ENCODE data around the gene KRTAP6-3. TPM values are rescaled to one million over a fixed set of nuclear protein-coding genes. Genes with fewer than 3 reads are reported as not detected.

The KRTAP6-3 gene
- total RNA-seq, 4 donors from 2014 or later, result not detected

DNA sequence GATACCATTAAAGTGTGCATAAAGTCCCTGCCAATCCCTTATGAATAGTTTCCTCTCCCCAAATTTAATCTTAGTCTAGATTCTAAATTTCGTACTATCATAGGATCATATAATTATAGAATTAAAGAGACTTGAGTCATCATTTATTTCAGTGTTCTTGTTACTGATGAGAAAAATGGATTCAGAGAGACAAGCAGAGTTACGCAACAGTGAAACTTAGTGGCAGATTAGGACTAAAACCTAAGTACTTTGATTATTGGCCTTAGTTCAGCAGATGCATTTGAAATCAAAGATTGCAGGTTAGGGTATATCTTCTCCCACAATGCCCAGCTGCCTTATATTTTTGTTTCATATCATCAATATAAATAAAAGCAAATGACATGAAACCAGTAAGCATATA, 30.3 kb upstream of the KRTAP6-3 start:
- no peak overlapping the region for H3K4me3 ChIP-seq
- DNase-seq (ENCODE audit: extremely low spot score), result no peak
- no peaks in the 10 kb centered on the region for H3K36me3 ChIP-seq
- TF ChIP-seq EP300 (IDR thresholded peaks at IDR 0.05), result no peak
- TF ChIP-seq POLR2AphosphoS5 (IDR thresholded peaks at IDR 0.05), result no peak
- TF ChIP-seq, protein P1, sequence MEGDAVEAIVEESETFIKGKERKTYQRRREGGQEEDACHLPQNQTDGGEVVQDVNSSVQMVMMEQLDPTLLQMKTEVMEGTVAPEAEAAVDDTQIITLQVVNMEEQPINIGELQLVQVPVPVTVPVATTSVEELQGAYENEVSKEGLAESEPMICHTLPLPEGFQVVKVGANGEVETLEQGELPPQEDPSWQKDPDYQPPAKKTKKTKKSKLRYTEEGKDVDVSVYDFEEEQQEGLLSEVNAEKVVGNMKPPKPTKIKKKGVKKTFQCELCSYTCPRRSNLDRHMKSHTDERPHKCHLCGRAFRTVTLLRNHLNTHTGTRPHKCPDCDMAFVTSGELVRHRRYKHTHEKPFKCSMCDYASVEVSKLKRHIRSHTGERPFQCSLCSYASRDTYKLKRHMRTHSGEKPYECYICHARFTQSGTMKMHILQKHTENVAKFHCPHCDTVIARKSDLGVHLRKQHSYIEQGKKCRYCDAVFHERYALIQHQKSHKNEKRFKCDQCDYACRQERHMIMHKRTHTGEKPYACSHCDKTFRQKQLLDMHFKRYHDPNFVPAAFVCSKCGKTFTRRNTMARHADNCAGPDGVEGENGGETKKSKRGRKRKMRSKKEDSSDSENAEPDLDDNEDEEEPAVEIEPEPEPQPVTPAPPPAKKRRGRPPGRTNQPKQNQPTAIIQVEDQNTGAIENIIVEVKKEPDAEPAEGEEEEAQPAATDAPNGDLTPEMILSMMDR (IDR thresholded peaks at IDR 0.05), result no peak
- no peak for TF ChIP-seq POLR2A (IDR thresholded peaks at IDR 0.05; ENCODE audit: low read depth)
- no peaks in the 10 kb centered on the region for H3K27me3 ChIP-seq
- WGBS, result 83% methylated on average over 2 of the region's 2 CpGs
- H3K9me3 ChIP-seq, result no peaks in the 10 kb centered on the region
- intact Hi-C loops (cut with DNase I), result no loop called here
- no peak overlapping the region for H3K27ac ChIP-seq (replicated peaks in 1 of 4)
- H3K4me1 ChIP-seq, result no peaks in the 10 kb centered on the region

DNA sequence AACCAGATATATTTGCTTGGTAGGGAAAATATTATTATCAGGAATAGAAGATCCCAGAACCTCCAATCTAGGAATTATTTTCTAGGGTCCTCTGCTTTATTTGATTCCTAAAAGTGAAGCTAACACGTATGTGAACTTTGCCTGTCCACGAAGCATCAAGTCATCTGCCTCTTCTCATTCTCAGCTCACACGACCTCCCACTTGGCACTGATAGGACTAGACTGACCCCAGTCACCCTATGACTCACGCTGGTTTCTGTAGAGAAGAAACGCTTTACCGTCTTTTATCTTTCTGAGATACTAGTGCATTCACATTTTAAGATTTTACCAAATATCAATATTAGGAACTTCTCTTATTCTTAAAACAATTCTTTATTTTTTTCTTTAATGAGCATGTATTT, 29.2 kb upstream of the KRTAP6-3 start:
- H3K9me3 ChIP-seq, result no peaks in the 10 kb centered on the region
- intact Hi-C loops (cut with DNase I), result no loop called here
- H3K27me3 ChIP-seq, result no peaks in the 10 kb centered on the region
- no peaks in the 10 kb centered on the region for H3K36me3 ChIP-seq
- H3K4me1 ChIP-seq, result no peaks in the 10 kb centered on the region
- TF ChIP-seq EP300 (IDR thresholded peaks at IDR 0.05) (no peak), POLR2A (IDR thresholded peaks at IDR 0.05; ENCODE audit: low read depth) (no peak), POLR2AphosphoS5 (IDR thresholded peaks at IDR 0.05) (no peak)
- TF ChIP-seq, protein P1 (IDR thresholded peaks at IDR 0.05), result no peak
- 69% methylated on average over 6 of the region's 6 CpGs for WGBS
- no peak for DNase-seq (ENCODE audit: extremely low spot score)
- no peak overlapping the region for H3K4me3 ChIP-seq
- H3K27ac ChIP-seq (replicated peaks in 1 of 4), result no peak overlapping the region

DNA sequence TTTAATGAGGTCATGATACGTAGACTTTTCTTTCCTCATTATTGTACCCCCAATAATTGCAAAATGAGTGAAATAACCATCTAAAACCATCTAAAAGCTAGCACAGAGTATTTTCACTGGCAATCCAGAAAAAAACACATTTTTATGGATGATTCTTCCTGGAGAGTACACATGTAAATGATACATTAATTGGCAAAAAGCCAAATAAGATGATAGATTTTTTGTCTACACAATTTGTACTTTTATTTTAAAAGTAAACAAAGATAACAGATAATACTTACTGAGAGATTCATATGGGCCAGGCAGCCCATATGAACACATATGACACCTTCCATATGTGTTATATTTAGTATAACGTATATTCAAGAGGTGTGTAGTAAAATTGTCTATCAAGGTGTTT, 28.6 kb upstream of the KRTAP6-3 start:
- Histone ChIP-seq H3K4me3 (no peak overlapping the region), H3K9me3 (no peaks in the 10 kb centered on the region), H3K4me1 (no peaks in the 10 kb centered on the region), H3K27ac (replicated peaks in 1 of 4) (no peak overlapping the region), H3K36me3 (no peaks in the 10 kb centered on the region), H3K27me3 (no peaks in the 10 kb centered on the region)
- 79% methylated on average over 2 of the region's 2 CpGs for WGBS
- TF ChIP-seq POLR2AphosphoS5 (IDR thresholded peaks at IDR 0.05), result no peak
- TF ChIP-seq, protein P1 (IDR thresholded peaks at IDR 0.05), result no peak
- no peak for TF ChIP-seq EP300 (IDR thresholded peaks at IDR 0.05)
- no peak for TF ChIP-seq POLR2A (IDR thresholded peaks at IDR 0.05; ENCODE audit: low read depth)
- intact Hi-C loops (cut with DNase I), result no loop called here
- no peak for DNase-seq (ENCODE audit: extremely low spot score)

DNA sequence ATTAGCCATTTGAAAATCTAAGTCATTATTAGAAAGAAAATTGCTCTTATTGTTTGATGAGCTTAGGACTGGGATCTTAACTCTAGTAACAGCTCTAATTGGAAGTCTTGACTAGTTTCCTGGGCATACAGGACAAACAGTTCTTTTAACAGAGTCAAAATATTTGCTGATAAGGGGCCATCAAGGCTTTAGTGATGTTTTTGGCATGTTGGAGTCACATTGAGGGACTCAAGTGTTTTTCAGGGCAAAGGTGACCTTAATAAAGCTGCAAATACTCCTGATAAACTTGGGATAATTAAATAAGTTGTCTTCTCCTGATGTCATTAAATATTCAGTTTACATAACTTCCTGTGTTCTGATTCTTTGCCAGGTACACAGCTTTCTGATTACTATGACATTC, 24.6 kb upstream of the KRTAP6-3 start:
- H3K4me3 ChIP-seq, result no peak overlapping the region
- no peak for TF ChIP-seq POLR2AphosphoS5 (IDR thresholded peaks at IDR 0.05)
- no peak for TF ChIP-seq EP300 (IDR thresholded peaks at IDR 0.05)
- TF ChIP-seq, protein P1 (IDR thresholded peaks at IDR 0.05), result no peak
- no peak for TF ChIP-seq POLR2A (IDR thresholded peaks at IDR 0.05; ENCODE audit: low read depth)
- no peak for DNase-seq (ENCODE audit: extremely low spot score)
- no peaks in the 10 kb centered on the region for H3K4me1 ChIP-seq
- H3K36me3 ChIP-seq, result no peaks in the 10 kb centered on the region
- intact Hi-C loops (cut with DNase I), result no loop called here
- H3K27me3 ChIP-seq, result no peaks in the 10 kb centered on the region
- no peak overlapping the region for H3K27ac ChIP-seq (replicated peaks in 1 of 4)
- H3K9me3 ChIP-seq, result no peaks in the 10 kb centered on the region

DNA sequence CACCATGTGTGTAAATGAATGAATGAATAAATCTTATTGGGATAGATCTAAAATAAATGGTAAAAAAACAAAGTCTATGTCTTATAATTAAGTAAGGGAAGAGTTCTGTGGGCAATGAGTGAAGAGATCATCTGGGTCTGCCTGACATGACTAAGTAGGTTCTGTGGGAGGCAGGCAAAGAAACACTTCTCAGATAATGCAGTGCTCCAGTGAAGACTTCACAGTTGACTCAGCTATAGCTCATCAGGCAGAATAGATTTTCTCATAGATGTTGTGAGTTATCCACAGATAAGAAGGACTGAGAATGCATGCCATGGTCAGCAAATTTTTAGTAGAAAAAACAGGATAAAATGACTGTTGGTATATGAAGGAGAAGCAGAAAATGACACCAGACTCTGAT, 14.5 kb upstream of the KRTAP6-3 start:
- no peaks in the 10 kb centered on the region for H3K27me3 ChIP-seq
- TF ChIP-seq EP300 (IDR thresholded peaks at IDR 0.05) (no peak), POLR2A (IDR thresholded peaks at IDR 0.05; ENCODE audit: low read depth) (no peak), POLR2AphosphoS5 (IDR thresholded peaks at IDR 0.05) (no peak)
- TF ChIP-seq, protein P1 (IDR thresholded peaks at IDR 0.05), result no peak
- H3K36me3 ChIP-seq, result no peaks in the 10 kb centered on the region
- no peaks in the 10 kb centered on the region for H3K9me3 ChIP-seq
- no peaks in the 10 kb centered on the region for H3K4me1 ChIP-seq
- H3K27ac ChIP-seq (replicated peaks in 1 of 4), result no peak overlapping the region
- no peak overlapping the region for H3K4me3 ChIP-seq
- intact Hi-C loops (cut with DNase I), result no loop called here
- DNase-seq (ENCODE audit: extremely low spot score), result no peak
